HUES48 (cell line): ENCODE measurements around the gene SH3RF1.

Source experiments
- H3K27ac ChIP-seq: one replicate; pipeline ENCODE4 v1.7.0; 2013; ENCODE audit warnings: low read depth, low read length, inconsistent platforms
- H3K27me3 ChIP-seq: 2 replicates; pipeline ENCODE4 v1.6.1; 2013; ENCODE audit warnings: mild to moderate bottlenecking, low read length; ENCODE audit not compliant: control insufficient read depth, insufficient read depth
- H3K36me3 ChIP-seq: 2 replicates; pipeline ENCODE4 v1.6.1; 2013; ENCODE audit warnings: low read length; ENCODE audit not compliant: control insufficient read depth, insufficient read depth
- H3K4me1 ChIP-seq: 2 replicates; pipeline ENCODE4 v1.6.1; 2013; ENCODE audit warnings: mild to moderate bottlenecking, low read length; ENCODE audit not compliant: control insufficient read depth, insufficient read depth
- H3K4me3 ChIP-seq: 2 replicates; pipeline ENCODE4 v1.5.1; 2013; ENCODE audit warnings: mild to moderate bottlenecking, low read depth, low read length
- H3K9ac ChIP-seq: 2 replicates; pipeline ENCODE4 v1.6.1; 2013; ENCODE audit warnings: mild to moderate bottlenecking, low read depth, low read length, moderate library complexity
- H3K9me3 ChIP-seq: 2 replicates; pipeline ENCODE4 v1.6.1; 2013; ENCODE audit warnings: low read length; ENCODE audit not compliant: control insufficient read depth, insufficient read depth

SH3RF1 gene

GRCh38 chr4:169098054-169098497 is 172.7 kb downstream of the SH3RF1 start:
- Histone ChIP-seq H3K4me1 (peaks cover 4% of the 10 kb centered on the region; the same call in 1 of the 2 replicates), H3K9me3 (no peaks in the 10 kb centered on the region), H3K9ac (no peak overlapping the region), H3K27me3 (no peaks in the 10 kb centered on the region), H3K36me3 (peaks cover 28% of the 10 kb centered on the region), H3K27ac (no peak overlapping the region), H3K4me3 (no peak overlapping the region)

DNA sequence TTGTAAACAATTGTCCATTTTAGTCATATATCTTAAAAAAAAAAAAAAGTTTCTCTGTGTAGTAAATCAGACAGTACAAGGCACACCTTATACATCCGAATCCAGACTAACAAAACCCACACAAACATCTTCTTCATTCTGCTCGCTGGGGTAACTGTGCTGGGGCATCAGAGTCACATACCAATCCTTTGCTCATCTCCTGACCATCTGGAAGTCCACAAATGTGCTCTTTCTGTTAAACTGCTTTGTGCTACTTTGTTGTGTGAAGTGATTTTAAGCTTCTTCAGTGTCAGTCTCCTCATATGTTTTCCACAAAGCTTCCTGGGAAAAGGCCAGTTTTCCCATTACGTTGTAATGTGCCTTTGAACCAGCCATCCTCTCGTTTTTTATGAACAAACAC is 174.5 kb downstream of the SH3RF1 start:
- peaks cover 28% of the 10 kb centered on the region for H3K36me3 ChIP-seq
- H3K9me3 ChIP-seq, result peaks cover 5% of the 10 kb centered on the region; the same call in 1 of the 2 replicates
- no peak overlapping the region for H3K9ac ChIP-seq

DNA sequence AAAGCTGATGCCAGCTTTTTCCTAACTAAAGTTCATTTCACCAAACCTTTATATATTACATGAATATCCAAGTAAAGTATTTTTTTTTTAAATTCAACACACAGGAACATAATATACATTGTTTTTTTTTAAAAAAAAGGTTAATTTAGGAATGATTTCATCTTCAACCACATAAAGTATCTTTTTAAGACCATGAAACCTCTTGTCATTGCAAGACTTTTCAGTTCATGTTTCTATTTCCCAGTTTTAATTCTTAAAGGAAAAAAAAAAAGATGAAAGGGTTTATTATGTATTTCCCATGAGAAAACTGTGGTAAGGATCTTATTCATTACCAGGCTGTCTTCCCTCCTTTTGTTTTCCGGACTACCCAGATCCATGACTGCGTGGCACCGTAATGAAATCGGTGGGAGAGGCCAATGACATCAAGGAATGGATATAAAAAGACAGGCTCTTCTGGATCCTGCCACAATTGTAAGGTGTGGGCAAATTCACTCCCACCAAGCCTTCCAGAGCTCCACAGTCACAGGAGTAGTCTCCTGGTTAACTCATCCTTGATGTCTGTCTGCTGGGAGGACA is 176.0 kb downstream of the SH3RF1 start:
- H3K36me3 ChIP-seq, result peaks cover 28% of the 10 kb centered on the region
- H3K27me3 ChIP-seq, result no peaks in the 10 kb centered on the region
- H3K27ac ChIP-seq, result no peak overlapping the region
- peaks cover 14% of the 10 kb centered on the region for H3K9me3 ChIP-seq
- no peaks in the 10 kb centered on the region for H3K4me1 ChIP-seq
- H3K4me3 ChIP-seq, result no peak overlapping the region
- no peak overlapping the region for H3K9ac ChIP-seq

More for the DNA sequence above, 174.5 kb downstream of the SH3RF1 start:
- Histone ChIP-seq H3K27ac (no peak overlapping the region), H3K4me3 (no peak overlapping the region), H3K4me1 (0 out of 2 replicates have a peak, but pooled peaks cover 4% of the 10 kb centered on the region), H3K27me3 (no peaks in the 10 kb centered on the region)

- no peak overlapping the region for H3K9ac ChIP-seq
- no peak overlapping the region for H3K27ac ChIP-seq
- H3K9me3 ChIP-seq, result peaks cover 14% of the 10 kb centered on the region
- no peaks in the 10 kb centered on the region for H3K27me3 ChIP-seq
- H3K4me1 ChIP-seq, result no peaks in the 10 kb centered on the region
- peaks cover 22% of the 10 kb centered on the region; the same call in 1 of the 2 replicates for H3K36me3 ChIP-seq
- no peak overlapping the region for H3K4me3 ChIP-seq
These were observed 177.8 kb downstream of the SH3RF1 start for GRCh38 chr4:169092889-169093522.

DNA sequence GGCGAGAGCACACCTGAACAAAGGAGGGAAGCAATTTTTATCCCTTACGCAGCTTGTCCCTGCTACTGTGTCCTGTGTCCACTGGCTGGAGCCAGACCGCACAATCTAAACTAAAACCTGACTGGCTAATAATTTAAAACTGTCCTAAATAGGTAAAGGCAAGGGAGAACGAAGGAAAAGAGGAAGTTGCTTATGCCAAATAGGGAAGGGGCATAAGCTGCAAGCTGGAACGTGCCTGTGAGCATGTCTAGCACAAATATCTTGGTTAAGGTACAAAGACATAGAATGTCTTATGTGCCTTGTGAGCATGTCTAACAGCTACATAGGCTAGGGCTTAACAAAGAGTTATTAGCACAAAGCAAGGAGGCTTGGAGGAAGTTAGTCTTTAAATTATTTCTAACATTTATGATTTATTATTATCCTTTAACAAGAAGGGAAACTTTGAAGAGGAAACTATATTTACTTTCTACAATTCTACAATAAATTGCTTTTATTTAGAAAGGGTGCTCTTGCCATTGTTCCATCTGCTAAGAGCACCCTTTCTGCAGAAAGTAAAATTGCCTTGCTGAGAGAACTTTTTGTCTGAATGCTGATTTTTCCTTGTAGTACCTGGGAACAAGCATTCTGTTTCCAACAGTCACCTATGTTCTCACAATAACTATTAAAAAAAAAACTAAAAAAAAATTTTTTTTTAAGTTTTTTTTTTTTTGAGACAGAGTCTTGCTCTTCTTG is 180.1 kb downstream of the SH3RF1 start:
- Histone ChIP-seq H3K36me3 (peaks cover 14% of the 10 kb centered on the region; the same call in 1 of the 2 replicates), H3K4me1 (no peaks in the 10 kb centered on the region), H3K9me3 (peaks cover 14% of the 10 kb centered on the region), H3K4me3 (no peak overlapping the region), H3K27me3 (no peaks in the 10 kb centered on the region), H3K27ac (no peak overlapping the region), H3K9ac (no peak overlapping the region)

GRCh38 chr4:169089004-169089403 is 181.8 kb downstream of the SH3RF1 start:
- Histone ChIP-seq H3K27ac (no peak overlapping the region), H3K4me1 (no peaks in the 10 kb centered on the region), H3K4me3 (no peak overlapping the region), H3K27me3 (no peaks in the 10 kb centered on the region), H3K9me3 (peaks cover 14% of the 10 kb centered on the region), H3K36me3 (peaks cover 4% of the 10 kb centered on the region; the same call in 1 of the 2 replicates), H3K9ac (no peak overlapping the region)

DNA sequence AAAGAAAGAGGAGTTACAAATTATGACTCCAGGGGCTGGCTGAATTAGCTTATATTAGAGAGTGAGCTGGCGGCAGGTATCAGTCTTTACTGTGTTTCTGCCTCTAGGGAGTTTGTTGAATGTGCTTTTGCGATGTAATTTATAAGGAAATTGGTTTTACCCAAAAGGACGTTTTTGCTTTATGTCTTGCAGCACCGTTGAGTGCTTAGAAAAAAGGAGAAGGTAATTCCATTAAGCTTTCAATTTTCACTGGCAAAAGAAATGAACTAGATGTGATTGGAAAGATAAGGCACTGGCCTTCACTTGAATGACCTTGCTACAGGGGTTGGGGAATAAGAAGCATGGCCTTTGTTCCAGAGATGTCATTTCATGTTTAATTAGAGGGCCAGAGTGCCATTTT is 185.8 kb downstream of the SH3RF1 start:
- H3K4me3 ChIP-seq, result no peak overlapping the region
- no peaks in the 10 kb centered on the region for H3K36me3 ChIP-seq
- no peaks in the 10 kb centered on the region for H3K4me1 ChIP-seq
- no peaks in the 10 kb centered on the region; the same call in 1 of the 2 replicates for H3K9me3 ChIP-seq
- no peaks in the 10 kb centered on the region for H3K27me3 ChIP-seq
- no peak overlapping the region for H3K27ac ChIP-seq
- H3K9ac ChIP-seq, result no peak overlapping the region

DNA sequence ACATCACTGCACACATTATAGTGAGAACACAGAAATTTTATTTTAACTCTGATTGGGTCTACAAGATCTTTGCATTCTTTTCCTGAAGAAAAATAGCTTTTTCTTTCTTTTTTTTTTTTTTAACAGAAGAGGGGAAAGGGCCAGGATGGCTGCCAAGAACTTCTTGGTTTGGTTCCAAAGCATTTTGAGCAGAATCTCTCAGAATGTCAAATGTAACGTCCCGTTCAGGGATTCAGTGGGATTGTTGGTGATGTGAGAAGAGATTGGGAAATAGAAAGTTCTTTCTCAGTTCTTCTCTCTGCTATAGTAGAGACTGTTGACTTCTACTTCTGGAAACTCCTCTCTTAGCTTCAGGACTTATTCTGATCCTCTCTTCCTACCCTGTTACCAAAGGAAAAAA is 189.8 kb downstream of the SH3RF1 start:
- Histone ChIP-seq H3K9me3 (no peaks in the 10 kb centered on the region), H3K9ac (no peak overlapping the region), H3K4me3 (no peak overlapping the region), H3K27me3 (no peaks in the 10 kb centered on the region), H3K27ac (no peak overlapping the region), H3K4me1 (no peaks in the 10 kb centered on the region), H3K36me3 (no peaks in the 10 kb centered on the region)

DNA sequence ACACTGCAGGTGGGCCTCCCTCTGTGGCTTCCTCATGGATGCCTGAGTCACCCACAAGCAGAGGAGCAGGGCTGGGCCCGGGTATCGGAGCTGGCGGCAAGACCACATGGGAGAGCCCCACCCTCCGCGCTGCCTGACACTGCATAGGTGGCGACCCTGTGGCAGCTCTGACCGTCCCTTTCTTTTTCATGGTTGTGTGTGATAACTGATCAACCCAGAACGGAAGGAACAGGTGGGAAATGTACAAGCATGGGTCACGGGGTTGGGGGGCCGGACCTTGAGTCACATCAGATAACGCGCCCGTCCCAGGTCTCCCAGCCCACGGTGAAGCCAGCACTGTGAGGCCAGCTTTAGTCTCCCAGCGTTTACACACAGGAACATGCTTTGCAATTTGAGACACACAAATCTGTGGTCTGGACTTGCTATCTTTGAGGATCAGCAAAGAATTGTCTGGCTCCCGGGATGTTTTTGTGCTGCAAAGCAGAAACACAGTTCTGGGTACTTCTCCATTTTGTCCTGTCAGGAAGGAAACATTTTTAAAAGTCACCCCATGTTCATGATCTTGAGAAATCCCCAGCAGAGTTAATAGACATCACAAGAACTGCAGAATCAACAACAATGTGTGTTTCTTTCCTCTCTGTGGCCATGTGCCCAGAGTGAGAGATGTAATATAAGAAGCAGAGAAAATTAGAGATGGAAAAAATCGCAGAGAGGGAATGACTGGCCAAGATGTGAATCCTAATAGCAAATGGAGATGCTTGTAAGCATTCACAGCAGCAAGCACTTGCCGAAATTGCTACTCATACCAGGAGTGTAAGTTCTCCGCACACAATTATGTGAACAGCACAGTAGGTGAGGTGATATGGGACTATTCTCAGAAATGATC is 190.6 kb downstream of the SH3RF1 start:
- Histone ChIP-seq H3K4me3 (no peak overlapping the region), H3K27ac (no peak overlapping the region)

GRCh38 chr4:169074117-169074516 is 196.6 kb downstream of the SH3RF1 start:
- Histone ChIP-seq H3K4me1 (peaks cover 19% of the 10 kb centered on the region), H3K27ac (no peak overlapping the region), H3K9me3 (no peaks in the 10 kb centered on the region), H3K9ac (no peak overlapping the region), H3K4me3 (no peak overlapping the region), H3K27me3 (no peaks in the 10 kb centered on the region), H3K36me3 (no peaks in the 10 kb centered on the region)

More for the DNA sequence above, 190.6 kb downstream of the SH3RF1 start:
- Histone ChIP-seq H3K27me3 (no peaks in the 10 kb centered on the region), H3K4me1 (no peaks in the 10 kb centered on the region), H3K9me3 (no peaks in the 10 kb centered on the region), H3K36me3 (no peaks in the 10 kb centered on the region), H3K9ac (no peak overlapping the region)
